EL (cell line): ENCODE results near the gene UGT8.
"Not testable (repeated sequence)": the region's sequence is repeated elsewhere in the genome, so short reads cannot be mapped to it uniquely, and the experiment has no call there.

Experiments
- DNase-seq: peaks from one replicate; pipeline ENCODE4 v3.0.0-alpha.2; 2016

The UGT8 gene

GRCh38 chr4:114598191-114599121 lies at the start of gene UGT8:
Gene UGT8 (plus strand): TSS chr4:114598807. CDS start chr4:114622881, 24,074 bp downstream.
- peak; percentile 13 for DNase-seq

GRCh38 chr4:114549638-114550037 lies 49.0 kb upstream of the UGT8 start:
- no peak for DNase-seq

DNA sequence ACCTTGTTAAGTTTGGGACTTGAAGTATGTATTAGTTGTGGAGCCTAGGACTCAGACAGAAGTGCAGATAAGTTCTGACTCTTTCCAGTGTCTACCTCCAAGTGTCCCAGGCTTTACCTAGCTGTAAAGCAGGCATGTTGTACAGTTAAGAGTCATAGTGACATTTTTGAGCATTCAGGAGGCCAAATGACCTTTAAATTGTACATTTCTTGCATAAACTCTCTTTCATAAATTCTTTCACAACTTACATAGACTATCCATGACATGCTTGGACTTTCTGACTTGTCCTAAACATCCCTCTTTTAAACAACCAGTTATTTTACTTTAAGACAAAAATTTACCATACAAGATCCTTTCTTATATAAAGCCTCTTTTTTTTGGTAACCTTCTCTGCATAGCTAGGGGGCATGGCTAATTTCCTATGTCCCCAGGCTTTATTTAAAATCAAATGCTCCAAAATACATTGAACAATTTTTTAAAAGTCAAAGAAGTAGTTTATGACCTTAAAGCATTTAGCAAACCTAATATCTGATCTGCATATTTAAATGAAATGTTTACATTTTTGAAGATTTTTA lies 40.1 kb upstream of the UGT8 start:
- DNase-seq: peak; percentile 2

- no peak for DNase-seq
Measured at GRCh38 chr4:114561590-114561989, 37.0 kb upstream of the UGT8 start.

DNA sequence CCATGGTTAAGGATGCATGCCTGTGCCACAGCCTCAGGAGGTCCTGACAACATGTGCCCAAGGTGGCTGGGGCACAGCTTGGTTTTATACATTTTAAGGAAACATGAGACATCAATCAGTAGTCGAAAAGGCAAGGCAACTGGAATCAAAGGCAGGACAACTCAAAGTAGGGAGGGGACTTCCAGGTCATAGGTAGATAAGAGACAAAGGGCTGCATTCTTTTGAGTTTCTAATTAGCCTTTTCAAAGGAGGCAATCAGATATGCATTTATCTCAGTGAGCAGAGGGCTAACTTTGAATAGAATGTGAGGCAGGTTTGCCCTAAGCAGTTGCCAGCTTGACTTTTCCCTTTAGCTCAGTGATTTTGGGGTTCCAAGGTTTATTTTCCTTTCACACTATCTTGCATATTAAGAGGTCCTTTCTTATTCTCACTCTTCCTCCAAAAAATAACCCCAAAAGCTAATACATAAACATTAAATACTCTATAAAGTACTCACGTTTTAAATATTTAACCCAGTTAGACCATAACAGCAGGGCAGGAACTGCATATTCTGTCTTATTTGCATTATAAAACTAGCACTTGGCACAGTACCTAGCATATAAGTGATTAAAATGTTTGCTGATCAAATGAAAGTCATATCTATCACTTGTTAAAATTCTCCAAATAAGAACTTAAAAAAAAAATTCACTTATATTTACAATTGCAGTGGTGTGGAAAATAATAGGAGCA lies 36.3 kb upstream of the UGT8 start:
- DNase-seq: no peak

DNA sequence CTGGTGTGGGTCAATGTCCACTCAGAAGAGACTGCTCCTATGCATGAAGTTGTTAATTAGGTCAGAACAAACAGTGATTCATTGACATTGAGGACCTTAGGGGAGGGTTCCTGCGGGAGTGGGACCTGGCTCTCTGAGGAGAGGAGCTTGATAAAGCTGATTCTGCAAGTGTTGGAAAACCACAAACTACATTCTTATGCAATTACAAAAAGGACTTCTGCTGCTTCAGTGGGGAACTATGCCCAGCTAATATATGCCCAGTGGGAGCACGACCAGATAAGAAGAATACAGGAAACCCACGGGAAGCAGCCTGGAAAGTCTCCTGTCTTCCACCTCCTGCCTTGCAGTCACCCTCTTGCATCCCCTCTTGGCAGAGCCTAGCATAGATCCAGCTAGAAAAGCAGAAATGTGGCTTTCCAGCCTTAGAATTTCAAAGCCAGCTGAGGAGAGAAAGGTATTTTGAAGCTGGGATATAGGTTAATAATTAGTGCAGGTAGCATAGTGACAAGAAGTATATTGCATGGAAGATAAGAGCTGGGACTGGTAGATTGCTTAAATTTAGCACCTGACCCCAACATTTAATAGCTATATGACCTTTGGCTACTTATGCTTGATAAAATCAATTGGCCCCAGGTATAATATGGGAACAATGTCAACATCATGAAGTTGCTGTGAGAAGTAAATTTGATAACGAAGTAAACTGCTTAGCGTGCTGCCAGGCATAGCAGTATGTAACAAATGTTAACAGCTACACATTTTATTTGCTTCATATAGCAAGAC lies 34.9 kb upstream of the UGT8 start:
- peak; percentile 33 for DNase-seq

- no peak for DNase-seq
Measured at GRCh38 chr4:114577386-114577785, 21.2 kb upstream of the UGT8 start.

GRCh38 chr4:114582621-114583020 lies 16.0 kb upstream of the UGT8 start:
- no peak for DNase-seq

DNA sequence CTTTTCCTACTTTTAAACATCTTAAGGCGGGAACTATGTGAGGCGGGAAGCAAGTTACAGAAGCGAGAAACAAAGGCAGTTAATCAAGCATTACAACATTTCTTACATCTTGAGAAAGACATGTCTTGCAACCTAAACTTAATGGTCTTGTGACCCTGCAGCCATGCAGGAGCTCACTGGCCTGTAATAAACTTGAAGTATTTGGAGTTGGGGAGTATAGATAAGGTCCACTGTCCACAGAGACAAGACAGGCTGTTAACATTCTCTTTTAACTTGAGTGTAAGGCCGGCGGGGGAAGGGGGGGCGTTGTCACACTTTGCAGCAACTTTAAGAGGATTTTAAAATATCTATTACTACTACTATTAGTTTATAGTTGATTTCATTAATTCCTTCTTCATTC lies 10.3 kb upstream of the UGT8 start:
- DNase-seq: no peak

GRCh38 chr4:114590360-114590759 lies 8.2 kb upstream of the UGT8 start:
- not testable (repeated sequence) for DNase-seq

DNA sequence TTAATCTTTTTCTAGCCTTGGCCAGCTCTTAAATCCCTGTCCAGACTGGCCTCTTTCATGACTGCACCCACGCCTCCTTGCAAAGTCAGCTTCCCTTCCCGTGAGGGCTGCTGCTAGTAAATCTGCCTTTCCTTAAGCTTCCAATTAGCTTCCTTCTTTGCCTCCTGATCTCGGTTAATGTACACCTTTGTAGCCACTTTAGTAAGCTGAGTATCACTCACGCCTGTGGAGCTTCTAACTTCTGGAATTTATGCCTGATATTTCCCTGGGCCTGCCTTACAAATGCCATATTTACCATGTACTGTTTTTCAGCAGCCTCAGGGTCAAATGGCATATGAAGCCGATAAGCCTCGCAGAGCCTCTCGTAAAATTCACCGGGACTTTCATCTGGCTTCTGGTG lies 5.1 kb upstream of the UGT8 start:
- DNase-seq: no peak

- DNase-seq: no peak
Measured at GRCh38 chr4:114595207-114595606, 3.4 kb upstream of the UGT8 start.

DNA sequence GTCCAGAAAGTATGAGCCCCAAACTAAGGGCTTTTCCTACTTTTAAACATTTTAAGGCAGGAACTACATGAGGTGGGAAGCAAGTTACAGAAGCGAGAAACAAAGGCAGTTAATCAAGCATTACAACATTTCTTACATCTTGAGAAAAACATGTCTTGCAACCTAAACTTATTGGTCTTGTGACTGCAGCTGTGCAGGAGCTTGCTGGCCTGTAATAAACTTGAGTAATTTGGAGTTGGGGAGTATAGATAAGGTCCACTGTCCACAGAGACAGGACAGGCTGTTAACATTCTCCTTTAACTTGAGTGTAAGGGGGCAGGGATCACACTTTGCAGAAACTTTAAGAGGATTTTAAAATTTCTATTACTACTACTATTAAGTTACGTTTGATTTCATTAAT lies 2.7 kb upstream of the UGT8 start:
- DNase-seq: no peak

GRCh38 chr4:114597410-114598115 lies 1.0 kb upstream of the UGT8 start:
- no peak for DNase-seq

DNA sequence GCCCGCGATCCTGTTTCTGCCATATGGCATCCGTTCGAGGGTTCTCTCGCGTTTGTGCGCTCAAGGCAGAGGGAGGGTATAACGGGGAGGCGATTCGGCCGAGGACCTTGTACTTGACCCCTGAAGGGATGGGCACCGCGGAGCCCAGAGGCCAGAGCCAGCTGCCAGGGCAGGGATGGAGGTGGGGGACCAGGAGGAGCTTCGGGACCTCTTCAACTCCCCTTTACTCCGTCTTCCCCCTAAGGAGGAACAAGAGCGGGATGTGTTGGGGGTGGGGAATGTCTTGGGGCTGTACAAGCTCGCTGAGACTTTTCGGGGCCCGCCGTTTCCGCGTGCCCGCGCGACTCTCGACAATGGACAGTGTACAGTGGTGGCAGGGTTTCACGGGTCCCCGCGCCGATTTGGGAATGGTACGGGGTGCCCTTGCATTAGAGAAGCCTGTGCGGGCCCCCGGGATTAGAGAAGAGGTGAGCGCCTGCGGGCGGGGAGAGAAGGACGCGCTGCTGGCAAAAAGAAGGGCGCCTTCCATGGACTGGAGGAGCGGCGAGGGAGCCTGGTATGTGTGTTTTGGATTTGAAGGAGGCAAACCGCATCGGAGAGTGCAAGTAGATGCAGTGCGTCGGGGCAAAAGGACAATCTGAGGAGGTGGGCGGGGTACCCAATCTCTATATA lies 760 bp downstream of the UGT8 start:
- no peak for DNase-seq

GRCh38 chr4:114599903-114600552 lies 1.4 kb downstream of the UGT8 start:
- DNase-seq: no peak

DNA sequence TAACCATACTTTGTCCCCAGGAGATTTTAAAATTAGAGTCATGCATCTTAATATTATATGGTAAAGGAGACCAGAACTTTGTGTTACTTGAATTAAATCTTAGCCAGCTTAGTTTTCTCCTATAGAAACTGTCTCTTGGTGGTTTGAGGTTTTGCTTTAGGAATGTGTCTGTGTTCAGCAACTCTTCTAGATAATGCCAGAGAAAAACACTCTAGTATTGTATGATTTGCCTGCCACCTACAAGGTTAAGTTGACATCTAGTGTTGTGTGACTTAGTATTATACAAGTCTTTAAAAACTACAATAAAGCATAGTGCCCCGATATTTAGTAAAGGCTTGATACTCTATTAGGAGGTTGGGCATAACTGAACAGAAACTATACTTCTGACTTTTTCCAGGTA lies 2.1 kb downstream of the UGT8 start:
- DNase-seq: no peak

- no peak for DNase-seq
Measured at GRCh38 chr4:114601304-114602052, 2.9 kb downstream of the UGT8 start.

- DNase-seq: no peak
Measured at GRCh38 chr4:114603497-114603896, 4.9 kb downstream of the UGT8 start.

- DNase-seq: no peak
Measured at GRCh38 chr4:114606245-114606644, 7.6 kb downstream of the UGT8 start.
